Astrocyte of the spinal cord (primary cell): ENCODE data around the gene NACA2.
"Not testable (repeated sequence)": the region's sequence is repeated elsewhere in the genome, so short reads cannot be mapped to it uniquely, and the experiment has no call there.

Experiments used
- DNase-seq: peaks from one replicate; pipeline ENCODE4 v3.0.0; 2011; ENCODE audit warnings: low read depth, low spot score
- H3K4me3 ChIP-seq: 2 replicates; pipeline ENCODE4 v1.5.1; 2011; ENCODE audit warnings: low read depth, mild to moderate bottlenecking, low read length, moderate library complexity
- CTCF ChIP-seq: IDR thresholded peaks from 2 replicates; pipeline ENCODE4 v1.5.1; 2012; ENCODE audit warnings: low read depth, mild to moderate bottlenecking, low read length, inconsistent platforms
- in situ Hi-C: cut with HindIII; loops from 2 replicates; pipeline ENCODE4 v1.10.0; 2017; ENCODE audit warnings: low sequenced_read_pairs

NACA2 gene

GRCh38 chr17:61632826-61633225 is 41.8 kb upstream of the NACA2 start:
- no peak overlapping the region for H3K4me3 ChIP-seq
- in situ Hi-C loops = no loop called here
- TF ChIP-seq CTCF = no peak
- no peak for DNase-seq

- TF ChIP-seq CTCF = no peak
These were observed 40.8 kb upstream of the NACA2 start for GRCh38 chr17:61631800-61632199.

DNA sequence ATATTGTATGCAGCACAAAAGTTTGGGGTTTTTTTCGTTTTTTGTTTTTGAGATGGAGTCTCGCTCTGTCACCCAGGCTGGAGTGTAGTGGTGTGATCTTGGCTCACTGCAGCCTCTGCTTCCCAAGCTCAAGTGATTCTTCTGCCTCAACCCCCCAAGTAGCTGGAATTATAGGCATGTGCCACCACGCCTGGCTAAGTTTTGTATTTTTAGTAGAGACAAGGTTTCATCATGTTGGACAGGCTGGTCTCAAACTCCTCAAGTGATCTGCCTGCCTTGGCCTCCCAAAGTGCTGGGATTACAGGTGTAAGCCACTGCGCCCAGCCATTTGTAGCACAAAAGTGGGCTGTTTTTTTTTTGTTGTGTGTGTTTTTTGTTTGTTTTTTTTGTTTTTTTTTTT is 37.1 kb upstream of the NACA2 start:
- in situ Hi-C loops, DNase-seq, H3K4me3 ChIP-seq: not testable (repeated sequence)

More at GRCh38 chr17:61631800-61632199, 40.8 kb upstream of the NACA2 start:
- no peak for DNase-seq
- in situ Hi-C loops = no loop called here
- no peak overlapping the region for H3K4me3 ChIP-seq

- TF ChIP-seq CTCF = no peak
These were observed 36.6 kb upstream of the NACA2 start for GRCh38 chr17:61627658-61628057.

DNA sequence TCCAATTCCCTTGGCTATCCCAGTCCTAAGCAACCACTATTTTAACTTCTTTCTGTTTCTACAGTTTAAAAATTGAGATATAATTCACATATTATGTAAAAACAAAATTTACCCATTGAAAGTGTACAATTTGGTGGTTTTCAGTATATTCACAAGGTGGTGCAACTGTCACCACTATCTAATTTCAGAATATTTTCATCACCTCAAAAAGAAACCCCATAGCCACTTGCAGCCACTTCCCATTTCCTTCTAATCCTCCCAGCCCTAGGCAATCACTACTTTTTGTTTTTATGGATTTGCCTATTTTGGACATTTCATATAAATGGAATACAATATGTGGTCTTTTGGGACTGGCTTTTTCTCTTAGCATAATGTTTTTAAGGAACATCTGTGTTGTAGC is 36.1 kb upstream of the NACA2 start:
- H3K4me3 ChIP-seq = no peak overlapping the region
- in situ Hi-C loops = no loop called here
- no peak for DNase-seq
- TF ChIP-seq CTCF = no peak

More at GRCh38 chr17:61627658-61628057, 36.6 kb upstream of the NACA2 start:
- H3K4me3 ChIP-seq = no peak overlapping the region
- in situ Hi-C loops = no loop called here
- no peak for DNase-seq

GRCh38 chr17:61625564-61625963 is 34.5 kb upstream of the NACA2 start:
- in situ Hi-C loops = no loop called here
- DNase-seq = no peak
- no peak for TF ChIP-seq CTCF
- no peak overlapping the region for H3K4me3 ChIP-seq

DNA sequence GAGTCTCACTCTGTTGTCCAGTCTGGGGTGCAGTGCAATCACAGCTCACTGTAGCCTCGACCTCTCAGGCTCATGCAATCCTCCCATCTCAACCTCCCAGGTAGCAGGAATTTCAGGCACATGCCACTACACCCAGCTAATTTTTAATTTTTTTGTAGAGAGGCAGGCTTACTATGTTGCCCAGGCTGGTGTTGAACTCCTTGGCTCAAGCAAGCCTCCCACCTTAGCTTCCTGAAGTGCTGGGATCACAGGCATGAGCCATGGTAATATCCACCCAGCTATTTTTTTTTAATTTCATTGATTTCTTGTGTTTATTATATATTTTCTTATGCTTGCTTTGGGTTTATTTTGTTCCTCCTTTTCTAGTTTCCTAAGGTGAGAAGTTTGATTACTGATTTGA is 33.9 kb upstream of the NACA2 start:
- no peak for TF ChIP-seq CTCF
- DNase-seq = no peak
- in situ Hi-C loops = no loop called here
- no peak overlapping the region for H3K4me3 ChIP-seq
